SK-N-SH (cell line): Measurements from ENCODE around the gene TNRC6A. TPM values are rescaled to one million over a fixed set of nuclear protein-coding genes. Genes with fewer than 3 reads are reported as not detected.

Experiments
- CTCF ChIA-PET: fragments of 300-600, 350-600 bp; formaldehyde crosslinking; extraction: SDS; loops from one replicate; lab custom pipeline; 2021; lab: Yijun Ruan, JAX
- POLR2A ChIA-PET: fragments of 350-600 bp; sonication (Branson Sonifier 250); formaldehyde crosslinking; extraction: SDS; loops from one replicate; lab custom pipeline; 2020; ENCODE audit warnings: antibody characterized with exemption, inconsistent platforms; lab: Yijun Ruan, JAX
- DNase-seq: peaks from one replicate; pipeline ENCODE4 v3.0.0; 2012
- H2AFZ ChIP-seq: fragments of 200-600 bp; sonication (generic); 2 replicates; pipeline ENCODE4 v1.8.1; 2016; ENCODE audit warnings: antibody characterized with exemption, mild to moderate bottlenecking, low read depth
- H3F3A ChIP-seq: fragments of 200-600 bp; sonication (generic); replicated peaks from 2 replicates; pipeline ENCODE3; 2016; ENCODE audit warnings: antibody characterized with exemption, mild to moderate bottlenecking; ENCODE audit not compliant: insufficient read depth
- H3K27ac ChIP-seq, 2 experiments: fragments of 200-500 bp in 1 of 2; fragments of 200-600 bp in 1 of 2; sonication (Bioruptor generic) in 1 of 2; sonication (generic), shearing (Covaris generic) in 1 of 2; 2 replicates each; pipeline versions ENCODE4 v1.5.1 to v1.6.1; 2014 to 2016; ENCODE audit warnings: low read depth in 2 of 2, inconsistent platforms in 1 of 2, low read length in 1 of 2, mild to moderate bottlenecking in 1 of 2, mixed read lengths in 1 of 2
- H3K27me3 ChIP-seq: fragments of 200-600 bp; sonication (generic), shearing (Covaris generic); 2 replicates; pipeline ENCODE4 v1.6.1; 2016; ENCODE audit warnings: mixed run types; ENCODE audit not compliant: insufficient read depth
- H3K36me3 ChIP-seq, 2 experiments: fragments of 200-500 bp in 1 of 2; fragments of 200-600 bp in 1 of 2; sonication (Bioruptor generic) in 1 of 2; sonication (generic) in 1 of 2; replicated peaks in 1 of 2; 2 replicates each; pipeline versions ENCODE3 to v1.5.1; 2014 to 2016; ENCODE audit warnings: low read length in 1 of 2, mild to moderate bottlenecking in 1 of 2; ENCODE audit not compliant: insufficient read depth in 2 of 2, control insufficient read depth in 1 of 2
- H3K4me1 ChIP-seq, 2 experiments: fragments of 200-500 bp in 1 of 2; fragments of 200-600 bp in 1 of 2; sonication (Bioruptor generic) in 1 of 2; sonication (generic), shearing (Covaris generic) in 1 of 2; 2 replicates each; pipeline versions ENCODE4 v1.5.1 to v1.6.1; 2014 to 2016; ENCODE audit warnings: low read depth in 1 of 2, low read length in 1 of 2, mixed run types in 1 of 2; ENCODE audit not compliant: insufficient read depth in 2 of 2, control insufficient read depth in 1 of 2
- H3K4me2 ChIP-seq: fragments of 200-600 bp; sonication (generic), shearing (Covaris generic); 2 replicates; pipeline ENCODE4 v1.6.1; 2017; ENCODE audit warnings: mixed run types
- H3K4me3 ChIP-seq, 2 experiments: fragments of 200-500 bp in 1 of 2; fragments of 200-600 bp in 1 of 2; sonication (Bioruptor generic) in 1 of 2; sonication (generic), shearing (Covaris generic) in 1 of 2; 2 replicates each; pipeline versions ENCODE4 v1.5.1 to v1.8.1; 2014 to 2016; ENCODE audit warnings: low read depth in 2 of 2, inconsistent platforms in 1 of 2, low read length in 1 of 2, mild to moderate bottlenecking in 1 of 2, mixed read lengths in 1 of 2, moderate library complexity in 1 of 2
- H3K79me2 ChIP-seq: fragments of 200-600 bp; sonication (generic); 2 replicates; pipeline ENCODE4 v1.8.1; 2017; ENCODE audit warnings: mild to moderate bottlenecking; ENCODE audit not compliant: insufficient read depth
- H3K9ac ChIP-seq: fragments of 200-600 bp; sonication (generic); 2 replicates; pipeline ENCODE4 v1.6.1; 2017; ENCODE audit warnings: mixed run types
- H3K9me2 ChIP-seq: fragments of 200-600 bp; sonication (generic); 2 replicates; pipeline ENCODE4 v1.6.1; 2017; ENCODE audit warnings: mixed run types
- H3K9me3 ChIP-seq: fragments of 200-600 bp; sonication (generic); 2 replicates; pipeline ENCODE4 v1.6.1; 2017; ENCODE audit warnings: mixed run types, mild to moderate bottlenecking, moderate library complexity
- H4K20me1 ChIP-seq: fragments of 200-600 bp; sonication (generic); 2 replicates; pipeline ENCODE4 v1.6.1; 2017; ENCODE audit warnings: mild to moderate bottlenecking, mixed run types; ENCODE audit not compliant: insufficient read depth
- ELF1 ChIP-seq: IDR thresholded peaks from 2 replicates; pipeline ENCODE4 v1.4.0; 2012
- EZH2phosphoT487 ChIP-seq: fragments of 200-600 bp; sonication (generic); IDR thresholded peaks from 2 replicates; pipeline ENCODE4 v1.6.1; 2017; ENCODE audit warnings: low read depth, mixed run types, mild to moderate bottlenecking, antibody characterized with exemption, moderate library complexity, borderline replicate concordance
- FOSL2 ChIP-seq: IDR thresholded peaks from 2 replicates; pipeline ENCODE4 v1.4.0; 2012; ENCODE audit warnings: low read depth, mild to moderate bottlenecking, moderate library complexity, borderline replicate concordance
- FOXJ3 ChIP-seq: sonication (generic); formaldehyde crosslinking; IDR thresholded peaks from 2 replicates; pipeline ENCODE4 v1.5.1; 2020; ENCODE audit warnings: mild to moderate bottlenecking, missing genetic modification reagents
- FOXM1 ChIP-seq: IDR thresholded peaks from 2 replicates; pipeline ENCODE4 v1.4.0; 2012; ENCODE audit warnings: low read depth, mild to moderate bottlenecking
- GATA2 ChIP-seq: sonication (generic); formaldehyde crosslinking; IDR thresholded peaks from 2 replicates; pipeline ENCODE4 v1.5.0; 2020; ENCODE audit warnings: mild to moderate bottlenecking, missing genetic modification reagents
- JUND ChIP-seq: IDR thresholded peaks from 2 replicates; pipeline ENCODE4 v1.4.0; 2012
- MXI1 ChIP-seq: IDR thresholded peaks from 2 replicates; pipeline ENCODE4 v1.6.1; 2012; ENCODE audit warnings: mild to moderate bottlenecking, low read depth, low read length, improper control_type of control experiment
- NRF1 ChIP-seq: IDR thresholded peaks from 2 replicates; pipeline ENCODE4 v1.6.1; 2012; ENCODE audit warnings: low read depth, mild to moderate bottlenecking, low read length
- RAD21 ChIP-seq: IDR thresholded peaks from 2 replicates; pipeline ENCODE4 v1.6.1; 2012; ENCODE audit warnings: mild to moderate bottlenecking, low read length
- SIN3A ChIP-seq: IDR thresholded peaks from 2 replicates; pipeline ENCODE4 v1.6.1; 2012; ENCODE audit warnings: low read depth, mild to moderate bottlenecking, low read length, moderate library complexity, borderline replicate concordance
- TAF1 ChIP-seq: IDR thresholded peaks from 2 replicates; pipeline ENCODE4 v1.6.1; 2012; ENCODE audit warnings: low read depth, mild to moderate bottlenecking, low read length, moderate library complexity, borderline replicate concordance
- YY1 ChIP-seq: IDR thresholded peaks from 2 replicates; pipeline ENCODE4 v1.4.0; 2012; ENCODE audit warnings: low read depth, mild to moderate bottlenecking
- WGBS: methylation state at CpG from one replicate; pipeline ENCODE4 v1.1.6; 2017; ENCODE audit warnings: low lambda C conversion rate; 5-methylcytosine and 5-hydroxymethylcytosine counted together
- polyA plus RNA-seq, 3 experiments: library from polyadenylated mRNA; depleted of rRNA; stranded (reverse); fragments of >200 nt; gene quantifications; 2 replicates each; pipeline ENCODE4 v1.2.3, GENCODE V29; 2012
- TF ChIP-seq, protein P1 (sequence below): IDR thresholded peaks from 2 replicates; pipeline ENCODE4; 2012
- TF ChIP-seq, protein P2 (sequence below): fragments of 200-600 bp; sonication (generic); IDR thresholded peaks from 2 replicates; pipeline ENCODE4 v1.6.1; 2017; ENCODE audit warnings: antibody characterized with exemption, mild to moderate bottlenecking, moderate library complexity
- TF ChIP-seq, protein P3 (sequence below): IDR thresholded peaks from 2 replicates; pipeline ENCODE4 v1.4.0; 2012; ENCODE audit warnings: low read depth, borderline replicate concordance
- TF ChIP-seq, protein P4 (sequence below): IDR thresholded peaks from 2 replicates; pipeline ENCODE4 v1.6.1; 2012; ENCODE audit warnings: mild to moderate bottlenecking, low read depth, low read length, moderate library complexity

Gene TNRC6A
- polyA plus RNA-seq, 1 of the 3 experiments (the other 2 are of a cell fraction) = 32.5 TPM

DNA sequence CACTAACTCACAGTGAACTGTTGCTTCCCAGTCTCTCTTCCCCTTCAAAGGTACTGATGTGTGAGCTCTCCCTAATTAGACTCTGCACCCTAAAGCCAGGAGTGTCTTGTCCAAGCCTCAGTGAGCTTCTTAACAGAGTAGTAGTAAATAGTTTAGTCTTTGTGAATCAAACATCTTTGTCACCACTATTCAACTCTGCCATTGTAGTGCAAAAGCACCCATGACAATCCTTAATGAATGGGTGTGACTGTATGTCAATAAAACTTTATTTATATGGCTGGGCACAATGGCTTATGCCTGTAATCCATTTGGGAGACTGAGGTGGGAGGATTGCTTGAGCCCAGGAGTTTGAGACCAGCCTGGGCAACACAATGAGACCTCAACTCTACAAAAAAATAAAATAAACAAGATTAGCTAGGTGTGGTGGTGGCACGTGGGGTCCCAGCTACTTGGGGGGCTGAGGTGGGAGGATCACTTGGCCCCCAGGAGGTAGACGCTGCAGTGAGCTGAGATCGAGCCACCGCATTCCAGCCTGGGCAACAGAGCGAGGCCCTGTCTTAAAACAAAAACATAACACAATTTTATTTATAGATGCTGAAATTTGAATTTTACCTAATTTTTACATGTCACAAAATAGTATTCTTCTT lies 45.5 kb upstream of the TNRC6A start:
- CTCF ChIA-PET = no interaction called here
- TF ChIP-seq, protein P1, sequence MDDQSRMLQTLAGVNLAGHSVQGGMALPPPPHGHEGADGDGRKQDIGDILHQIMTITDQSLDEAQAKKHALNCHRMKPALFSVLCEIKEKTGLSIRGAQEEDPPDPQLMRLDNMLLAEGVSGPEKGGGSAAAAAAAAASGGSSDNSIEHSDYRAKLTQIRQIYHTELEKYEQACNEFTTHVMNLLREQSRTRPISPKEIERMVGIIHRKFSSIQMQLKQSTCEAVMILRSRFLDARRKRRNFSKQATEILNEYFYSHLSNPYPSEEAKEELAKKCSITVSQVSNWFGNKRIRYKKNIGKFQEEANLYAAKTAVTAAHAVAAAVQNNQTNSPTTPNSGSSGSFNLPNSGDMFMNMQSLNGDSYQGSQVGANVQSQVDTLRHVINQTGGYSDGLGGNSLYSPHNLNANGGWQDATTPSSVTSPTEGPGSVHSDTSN = no peak
- TF ChIP-seq MXI1 = no peak
- TF ChIP-seq FOSL2 = no peak
- no peak for TF ChIP-seq FOXJ3 (CRISPR knock-in tag)
- TF ChIP-seq, protein P2, sequence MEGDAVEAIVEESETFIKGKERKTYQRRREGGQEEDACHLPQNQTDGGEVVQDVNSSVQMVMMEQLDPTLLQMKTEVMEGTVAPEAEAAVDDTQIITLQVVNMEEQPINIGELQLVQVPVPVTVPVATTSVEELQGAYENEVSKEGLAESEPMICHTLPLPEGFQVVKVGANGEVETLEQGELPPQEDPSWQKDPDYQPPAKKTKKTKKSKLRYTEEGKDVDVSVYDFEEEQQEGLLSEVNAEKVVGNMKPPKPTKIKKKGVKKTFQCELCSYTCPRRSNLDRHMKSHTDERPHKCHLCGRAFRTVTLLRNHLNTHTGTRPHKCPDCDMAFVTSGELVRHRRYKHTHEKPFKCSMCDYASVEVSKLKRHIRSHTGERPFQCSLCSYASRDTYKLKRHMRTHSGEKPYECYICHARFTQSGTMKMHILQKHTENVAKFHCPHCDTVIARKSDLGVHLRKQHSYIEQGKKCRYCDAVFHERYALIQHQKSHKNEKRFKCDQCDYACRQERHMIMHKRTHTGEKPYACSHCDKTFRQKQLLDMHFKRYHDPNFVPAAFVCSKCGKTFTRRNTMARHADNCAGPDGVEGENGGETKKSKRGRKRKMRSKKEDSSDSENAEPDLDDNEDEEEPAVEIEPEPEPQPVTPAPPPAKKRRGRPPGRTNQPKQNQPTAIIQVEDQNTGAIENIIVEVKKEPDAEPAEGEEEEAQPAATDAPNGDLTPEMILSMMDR = no peak
- no peak for TF ChIP-seq NRF1
- no peak for TF ChIP-seq GATA2 (CRISPR knock-in tag)
- TF ChIP-seq ELF1 = no peak
- no peak for TF ChIP-seq EZH2phosphoT487
- TF ChIP-seq, protein P3, sequence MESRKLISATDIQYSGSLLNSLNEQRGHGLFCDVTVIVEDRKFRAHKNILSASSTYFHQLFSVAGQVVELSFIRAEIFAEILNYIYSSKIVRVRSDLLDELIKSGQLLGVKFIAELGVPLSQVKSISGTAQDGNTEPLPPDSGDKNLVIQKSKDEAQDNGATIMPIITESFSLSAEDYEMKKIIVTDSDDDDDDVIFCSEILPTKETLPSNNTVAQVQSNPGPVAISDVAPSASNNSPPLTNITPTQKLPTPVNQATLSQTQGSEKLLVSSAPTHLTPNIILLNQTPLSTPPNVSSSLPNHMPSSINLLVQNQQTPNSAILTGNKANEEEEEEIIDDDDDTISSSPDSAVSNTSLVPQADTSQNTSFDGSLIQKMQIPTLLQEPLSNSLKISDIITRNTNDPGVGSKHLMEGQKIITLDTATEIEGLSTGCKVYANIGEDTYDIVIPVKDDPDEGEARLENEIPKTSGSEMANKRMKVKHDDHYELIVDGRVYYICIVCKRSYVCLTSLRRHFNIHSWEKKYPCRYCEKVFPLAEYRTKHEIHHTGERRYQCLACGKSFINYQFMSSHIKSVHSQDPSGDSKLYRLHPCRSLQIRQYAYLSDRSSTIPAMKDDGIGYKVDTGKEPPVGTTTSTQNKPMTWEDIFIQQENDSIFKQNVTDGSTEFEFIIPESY = no peak
- no peak for TF ChIP-seq RAD21
- TF ChIP-seq JUND = no peak
- TF ChIP-seq YY1 = no peak
- TF ChIP-seq, protein P4, sequence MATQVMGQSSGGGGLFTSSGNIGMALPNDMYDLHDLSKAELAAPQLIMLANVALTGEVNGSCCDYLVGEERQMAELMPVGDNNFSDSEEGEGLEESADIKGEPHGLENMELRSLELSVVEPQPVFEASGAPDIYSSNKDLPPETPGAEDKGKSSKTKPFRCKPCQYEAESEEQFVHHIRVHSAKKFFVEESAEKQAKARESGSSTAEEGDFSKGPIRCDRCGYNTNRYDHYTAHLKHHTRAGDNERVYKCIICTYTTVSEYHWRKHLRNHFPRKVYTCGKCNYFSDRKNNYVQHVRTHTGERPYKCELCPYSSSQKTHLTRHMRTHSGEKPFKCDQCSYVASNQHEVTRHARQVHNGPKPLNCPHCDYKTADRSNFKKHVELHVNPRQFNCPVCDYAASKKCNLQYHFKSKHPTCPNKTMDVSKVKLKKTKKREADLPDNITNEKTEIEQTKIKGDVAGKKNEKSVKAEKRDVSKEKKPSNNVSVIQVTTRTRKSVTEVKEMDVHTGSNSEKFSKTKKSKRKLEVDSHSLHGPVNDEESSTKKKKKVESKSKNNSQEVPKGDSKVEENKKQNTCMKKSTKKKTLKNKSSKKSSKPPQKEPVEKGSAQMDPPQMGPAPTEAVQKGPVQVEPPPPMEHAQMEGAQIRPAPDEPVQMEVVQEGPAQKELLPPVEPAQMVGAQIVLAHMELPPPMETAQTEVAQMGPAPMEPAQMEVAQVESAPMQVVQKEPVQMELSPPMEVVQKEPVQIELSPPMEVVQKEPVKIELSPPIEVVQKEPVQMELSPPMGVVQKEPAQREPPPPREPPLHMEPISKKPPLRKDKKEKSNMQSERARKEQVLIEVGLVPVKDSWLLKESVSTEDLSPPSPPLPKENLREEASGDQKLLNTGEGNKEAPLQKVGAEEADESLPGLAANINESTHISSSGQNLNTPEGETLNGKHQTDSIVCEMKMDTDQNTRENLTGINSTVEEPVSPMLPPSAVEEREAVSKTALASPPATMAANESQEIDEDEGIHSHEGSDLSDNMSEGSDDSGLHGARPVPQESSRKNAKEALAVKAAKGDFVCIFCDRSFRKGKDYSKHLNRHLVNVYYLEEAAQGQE = no peak
- TF ChIP-seq SIN3A = no peak
- TF ChIP-seq TAF1 = no peak
- TF ChIP-seq FOXM1 = no peak
- WGBS = 79% methylated on average over 5 of the region's 5 CpGs

More for the DNA sequence above, 45.5 kb upstream of the TNRC6A start:
- Histone ChIP-seq H3K27ac (no peak overlapping the region), H3K36me3 (no peaks in the 10 kb centered on the region), H2AFZ (no peak overlapping the region), H3K9me2 (no peaks in the 10 kb centered on the region), H3K79me2 (no peaks in the 10 kb centered on the region), H4K20me1 (no peaks in the 10 kb centered on the region), H3F3A (no peaks in the 10 kb centered on the region), H3K9me3 (no peaks in the 10 kb centered on the region), H3K4me1 (peaks cover 10 to 20% of the 10 kb centered on the region in 2 experiments), H3K4me3 (no peak overlapping the region), H3K4me2 (no peak overlapping the region), H3K9ac (no peak overlapping the region), H3K27me3 (no peaks in the 10 kb centered on the region)
- no peak for DNase-seq
- POLR2A ChIA-PET = no interaction called here
